ENCODE measurements around the gene PIAS1.

Gene PIAS1

GRCh38 chr15:68175526-68175925 lies 121.4 kb downstream of the PIAS1 start:
- DNase-seq (ENCODE audit: low read depth in 4 of 4, low spot score in 1 of 4) = no peak

- no peak for DNase-seq (ENCODE audit: low read depth in 4 of 4, low spot score in 1 of 4)
These were observed 122.5 kb downstream of the PIAS1 start for GRCh38 chr15:68176601-68177000.

- DNase-seq (ENCODE audit: low read depth in 4 of 4, low spot score in 1 of 4) = no peak
These were observed 123.6 kb downstream of the PIAS1 start for GRCh38 chr15:68177742-68178141.

GRCh38 chr15:68183616-68184315 lies 129.7 kb downstream of the PIAS1 start:
- DNase-seq (ENCODE audit: low read depth in 4 of 4, low spot score in 1 of 4) = no peak

GRCh38 chr15:68184616-68185480 lies 130.7 kb downstream of the PIAS1 start:
- DNase-seq (ENCODE audit: low read depth in 4 of 4, low spot score in 1 of 4) = no peak

GRCh38 chr15:68186671-68187397 lies 132.7 kb downstream of the PIAS1 start:
- DNase-seq (ENCODE audit: low read depth in 4 of 4, low spot score in 1 of 4) = no peak

GRCh38 chr15:68187559-68187958 lies 133.4 kb downstream of the PIAS1 start:
- DNase-seq (ENCODE audit: low read depth in 4 of 4, low spot score in 1 of 4) = no peak

GRCh38 chr15:68188647-68189046 lies 134.5 kb downstream of the PIAS1 start:
- no peak for DNase-seq (ENCODE audit: low read depth in 4 of 4, low spot score in 1 of 4)

GRCh38 chr15:68190048-68190447 lies 135.9 kb downstream of the PIAS1 start:
- DNase-seq (ENCODE audit: low read depth in 4 of 4, low spot score in 1 of 4) = no peak

- DNase-seq (ENCODE audit: low read depth in 4 of 4, low spot score in 1 of 4) = no peak
These were observed 137.4 kb downstream of the PIAS1 start for GRCh38 chr15:68191555-68191954.

GRCh38 chr15:68192117-68192516 lies 138.0 kb downstream of the PIAS1 start:
- DNase-seq (ENCODE audit: low read depth in 4 of 4, low spot score in 1 of 4) = no peak

- no peak for DNase-seq (ENCODE audit: low read depth in 4 of 4, low spot score in 1 of 4)
These were observed 138.8 kb downstream of the PIAS1 start for GRCh38 chr15:68192804-68193486.

GRCh38 chr15:68195336-68196112 lies 141.4 kb downstream of the PIAS1 start:
- DNase-seq (ENCODE audit: low read depth in 4 of 4, low spot score in 1 of 4) = no peak

- DNase-seq (ENCODE audit: low read depth in 4 of 4, low spot score in 1 of 4) = no peak
These were observed 142.5 kb downstream of the PIAS1 start for GRCh38 chr15:68196445-68197169.

- DNase-seq (ENCODE audit: low read depth in 4 of 4, low spot score in 1 of 4) = no peak
These were observed 143.0 kb downstream of the PIAS1 start for GRCh38 chr15:68197170-68197492.

GRCh38 chr15:68197661-68198437 lies 143.7 kb downstream of the PIAS1 start:
- DNase-seq (ENCODE audit: low read depth in 4 of 4, low spot score in 1 of 4) = no peak

GRCh38 chr15:68199340-68199739 lies 145.2 kb downstream of the PIAS1 start:
- DNase-seq (ENCODE audit: low read depth in 4 of 4, low spot score in 1 of 4) = no peak

- DNase-seq (ENCODE audit: low read depth in 4 of 4, low spot score in 1 of 4) = no peak
These were observed 146.1 kb downstream of the PIAS1 start for GRCh38 chr15:68200016-68200861.

Measured in stimulated activated CD4-positive, alpha-beta T cell treated with anti-CD3 and anti-CD28 coated beads, Interleukin-1b, Interleukin-23, amount 100 ng/mL, for 24 hours (primary cell).